Measurements from ENCODE around the gene ATP13A3. TPM values are rescaled to one million over a fixed set of nuclear protein-coding genes. Genes with fewer than 3 reads are reported as not detected.

ATP13A3 gene
- polyA plus RNA-seq, 3 donors from 2014 or later, result 5.2 to 8.5 (median 7.3) TPM

GRCh38 chr3:194439881-194440550 lies 46.8 kb downstream of the ATP13A3 start:
- H3K9me3 Mint-ChIP-seq, result no peaks in the 10 kb centered on the region
- H3K4me1 Mint-ChIP-seq, result peaks cover 15 to 29% of the 10 kb centered on the region in 2 donors
- H3K36me3 Mint-ChIP-seq, result peaks cover 34 to 55% (median 40%) of the 10 kb centered on the region in 3 donors
- no peak overlapping the region for H3K4me3 Mint-ChIP-seq
- H3K27ac Mint-ChIP-seq, result peak overlapping the region in 4 of 6 donors; percentile 1 to 34 (median 19)
- DNase-seq, result no peak
- H3K27me3 Mint-ChIP-seq (ENCODE audit: low read depth in 3 of 3), result no peaks in the 10 kb centered on the region

GRCh38 chr3:194434503-194434902 lies 52.3 kb downstream of the ATP13A3 start:
- H3K27ac Mint-ChIP-seq, result no peak overlapping the region
- H3K4me1 Mint-ChIP-seq, result peaks cover 15 to 25% of the 10 kb centered on the region in 2 donors

GRCh38 chr3:194431554-194431953 lies 55.2 kb downstream of the ATP13A3 start:
- H3K4me1 Mint-ChIP-seq, result peaks cover 0 to 5% of the 10 kb centered on the region in 2 donors
- H3K36me3 Mint-ChIP-seq, result peaks cover 32 to 68% (median 39%) of the 10 kb centered on the region in 3 donors

More at GRCh38 chr3:194434503-194434902, 52.3 kb downstream of the ATP13A3 start:
- no peak for DNase-seq
- Mint-ChIP-seq H3K27me3 (ENCODE audit: low read depth in 3 of 3) (no peaks in the 10 kb centered on the region), H3K9me3 (no peaks in the 10 kb centered on the region), H3K4me3 (no peak overlapping the region), H3K36me3 (peaks cover 19 to 56% (median 36%) of the 10 kb centered on the region in 3 donors)

DNA sequence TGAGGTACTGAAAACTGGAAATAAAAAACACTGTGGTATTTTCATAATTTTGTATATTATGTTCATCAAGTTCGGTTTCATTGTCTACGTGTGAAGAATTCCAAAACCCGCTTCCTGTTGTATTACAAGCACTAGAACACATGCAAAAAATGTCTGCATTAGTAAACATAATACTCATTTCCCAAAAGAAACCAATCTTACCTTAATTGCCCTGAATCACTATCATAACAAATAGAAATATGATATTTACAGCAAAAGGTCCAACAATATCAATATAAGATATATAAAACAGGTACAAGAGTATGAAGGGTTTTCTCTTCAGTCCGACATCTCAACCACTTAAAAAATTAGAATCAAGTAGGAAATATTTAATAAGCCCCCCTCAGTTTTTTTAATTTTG lies 61.4 kb downstream of the ATP13A3 start:
- peaks cover 27 to 45% (median 37%) of the 10 kb centered on the region in 3 donors for H3K36me3 Mint-ChIP-seq
- H3K27ac Mint-ChIP-seq, result no peak overlapping the region
- no peaks in the 10 kb centered on the region for H3K4me1 Mint-ChIP-seq
- H3K9me3 Mint-ChIP-seq, result no peaks in the 10 kb centered on the region
- H3K4me3 Mint-ChIP-seq, result no peak overlapping the region
- H3K27me3 Mint-ChIP-seq (ENCODE audit: low read depth in 3 of 3), result peaks cover 0 to 2% (median 2%) of the 10 kb centered on the region in 3 donors
- DNase-seq, result no peak

More at GRCh38 chr3:194431554-194431953, 55.2 kb downstream of the ATP13A3 start:
- Mint-ChIP-seq H3K27ac (no peak overlapping the region), H3K9me3 (no peaks in the 10 kb centered on the region), H3K27me3 (ENCODE audit: low read depth in 3 of 3) (no peaks in the 10 kb centered on the region), H3K4me3 (no peak overlapping the region)
- no peak for DNase-seq

DNA sequence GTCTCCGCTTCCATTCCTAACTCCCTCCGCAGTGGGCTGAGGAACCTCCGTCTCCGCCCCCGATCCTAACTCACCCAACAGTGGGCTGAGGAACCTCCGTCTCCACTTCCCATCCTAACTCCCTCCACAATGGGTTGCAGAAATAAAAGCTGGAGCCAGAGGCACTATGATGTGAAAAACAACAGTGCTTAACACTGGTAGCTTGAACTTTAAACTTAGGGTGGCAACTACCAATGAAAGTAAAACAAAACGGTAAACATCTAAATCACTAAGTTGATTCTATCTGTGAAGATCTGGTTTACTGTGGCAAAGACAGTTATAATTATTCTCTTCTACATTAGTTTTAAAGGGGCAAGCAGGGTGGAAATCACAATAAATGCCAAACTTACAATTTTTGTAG lies 61.8 kb downstream of the ATP13A3 start:
- DNase-seq, result no peak
- no peaks in the 10 kb centered on the region for H3K4me1 Mint-ChIP-seq
- no peak overlapping the region for H3K27ac Mint-ChIP-seq
- H3K27me3 Mint-ChIP-seq (ENCODE audit: low read depth in 3 of 3), result peaks cover 0 to 2% (median 2%) of the 10 kb centered on the region in 3 donors
- peaks cover 27 to 40% (median 37%) of the 10 kb centered on the region in 3 donors for H3K36me3 Mint-ChIP-seq
- no peaks in the 10 kb centered on the region for H3K9me3 Mint-ChIP-seq
- no peak overlapping the region for H3K4me3 Mint-ChIP-seq

GRCh38 chr3:194424373-194424772 lies 62.4 kb downstream of the ATP13A3 start:
- H3K9me3 Mint-ChIP-seq, result no peaks in the 10 kb centered on the region
- no peaks in the 10 kb centered on the region for H3K4me1 Mint-ChIP-seq
- H3K27me3 Mint-ChIP-seq (ENCODE audit: low read depth in 3 of 3), result peaks cover 0 to 2% (median 2%) of the 10 kb centered on the region in 3 donors
- H3K27ac Mint-ChIP-seq, result no peak overlapping the region
- H3K36me3 Mint-ChIP-seq, result peaks cover 24 to 36% (median 35%) of the 10 kb centered on the region in 3 donors
- no peak for DNase-seq
- no peak overlapping the region for H3K4me3 Mint-ChIP-seq

DNA sequence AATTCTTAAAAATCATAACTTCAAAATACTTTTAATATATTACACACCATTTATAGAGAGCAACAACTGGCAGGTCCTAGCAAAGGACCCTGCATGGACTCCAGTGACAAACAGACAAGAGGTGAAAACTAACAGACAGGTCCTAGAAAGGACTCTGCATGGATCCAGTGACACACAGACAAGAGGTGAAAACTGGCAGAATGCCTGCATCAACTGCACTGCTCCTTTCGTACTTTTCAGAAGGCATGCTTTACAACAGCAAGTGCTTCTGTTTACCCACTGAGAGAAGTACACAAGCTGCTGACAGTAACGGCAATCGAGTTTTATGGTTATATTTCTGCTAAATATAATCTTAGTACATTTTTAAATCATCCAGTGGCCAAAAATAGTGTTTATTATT lies 63.5 kb downstream of the ATP13A3 start:
- peaks cover 29 to 37% (median 36%) of the 10 kb centered on the region in 3 donors for H3K36me3 Mint-ChIP-seq
- H3K4me3 Mint-ChIP-seq, result no peak overlapping the region
- H3K4me1 Mint-ChIP-seq, result no peaks in the 10 kb centered on the region
- DNase-seq, result no peak
- H3K27me3 Mint-ChIP-seq (ENCODE audit: low read depth in 3 of 3), result peaks cover 0 to 2% (median 2%) of the 10 kb centered on the region in 3 donors
- H3K27ac Mint-ChIP-seq, result no peak overlapping the region
- no peaks in the 10 kb centered on the region for H3K9me3 Mint-ChIP-seq

- Mint-ChIP-seq H3K36me3 (peaks cover 28 to 41% (median 33%) of the 10 kb centered on the region in 3 donors), H3K27me3 (ENCODE audit: low read depth in 3 of 3) (peaks cover 0 to 2% (median 2%) of the 10 kb centered on the region in 3 donors), H3K4me3 (no peak overlapping the region), H3K27ac (peak overlapping the region in 1 of 6 donors; percentile 9), H3K4me1 (no peaks in the 10 kb centered on the region), H3K9me3 (no peaks in the 10 kb centered on the region)
- no peak for DNase-seq
These were observed 64.6 kb downstream of the ATP13A3 start for GRCh38 chr3:194422188-194422587.

GRCh38 chr3:194418671-194419070 lies 68.1 kb downstream of the ATP13A3 start:
- Mint-ChIP-seq H3K36me3 (peaks cover 24 to 36% (median 25%) of the 10 kb centered on the region in 3 donors), H3K9me3 (no peaks in the 10 kb centered on the region), H3K4me3 (no peak overlapping the region), H3K4me1 (no peaks in the 10 kb centered on the region), H3K27ac (no peak overlapping the region), H3K27me3 (ENCODE audit: low read depth in 3 of 3) (no peaks in the 10 kb centered on the region)
- DNase-seq, result no peak

DNA sequence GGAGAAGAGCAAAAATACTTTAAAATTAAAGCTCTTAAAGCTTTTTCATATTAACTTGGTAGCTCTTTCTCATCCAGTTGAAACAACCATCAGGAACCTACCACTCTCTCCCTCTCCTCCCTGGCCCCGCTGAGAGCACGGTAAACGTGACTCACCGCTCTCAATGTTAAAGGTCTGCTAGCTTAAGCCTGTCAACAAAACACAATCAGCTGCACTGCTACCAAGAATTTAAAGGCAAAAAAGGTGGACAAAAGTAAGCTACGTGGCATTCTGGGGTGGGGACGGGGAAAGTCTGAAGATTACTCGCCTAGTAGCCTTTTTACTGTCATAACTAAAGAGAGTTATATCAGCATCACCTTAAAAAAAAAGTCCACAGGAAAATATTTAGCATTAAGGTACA lies 79.4 kb downstream of the ATP13A3 start:
- H3K4me3 Mint-ChIP-seq, result no peak overlapping the region
- DNase-seq, result no peak
- H3K9me3 Mint-ChIP-seq, result no peaks in the 10 kb centered on the region
- no peak overlapping the region for H3K27ac Mint-ChIP-seq
- H3K27me3 Mint-ChIP-seq (ENCODE audit: low read depth in 3 of 3), result no peaks in the 10 kb centered on the region
- H3K4me1 Mint-ChIP-seq, result peaks cover 0 to 2% of the 10 kb centered on the region in 2 donors
- peaks cover 14 to 20% (median 19%) of the 10 kb centered on the region in 3 donors for H3K36me3 Mint-ChIP-seq

DNA sequence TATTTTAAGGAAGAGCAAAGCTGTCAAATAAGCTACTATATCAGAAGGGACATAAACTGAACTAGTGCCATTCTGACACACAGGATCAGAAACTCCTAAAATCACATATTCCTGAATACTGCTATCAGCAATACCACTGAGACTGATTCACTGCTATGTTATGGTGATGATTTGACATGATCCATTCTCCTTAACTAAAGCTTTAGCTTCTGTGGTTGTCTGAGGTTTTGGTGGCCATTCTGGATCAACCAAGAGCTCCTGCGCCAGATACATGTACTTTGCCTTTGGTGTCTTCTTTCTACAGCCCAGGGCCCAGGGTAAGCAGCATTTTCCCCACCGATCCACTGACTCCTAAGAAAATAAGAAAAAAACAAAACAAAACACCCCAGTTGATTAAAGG lies 81.0 kb downstream of the ATP13A3 start:
- H3K4me3 Mint-ChIP-seq, result no peak overlapping the region
- no peaks in the 10 kb centered on the region for H3K27me3 Mint-ChIP-seq (ENCODE audit: low read depth in 3 of 3)
- H3K36me3 Mint-ChIP-seq, result peaks cover 12 to 15% (median 14%) of the 10 kb centered on the region in 3 donors
- H3K9me3 Mint-ChIP-seq, result no peaks in the 10 kb centered on the region
- H3K27ac Mint-ChIP-seq, result no peak overlapping the region
- DNase-seq, result no peak
- H3K4me1 Mint-ChIP-seq, result peaks cover 0 to 2% of the 10 kb centered on the region in 2 donors

GRCh38 chr3:194404365-194405140 lies 82.2 kb downstream of the ATP13A3 start:
- peak; percentile 23 to 36 (median 30) for DNase-seq
- peaks cover 6 to 7% of the 10 kb centered on the region in 2 donors for H3K4me1 Mint-ChIP-seq
- H3K36me3 Mint-ChIP-seq, result peaks cover 9 to 15% (median 14%) of the 10 kb centered on the region in 3 donors
- H3K27ac Mint-ChIP-seq, result no peak overlapping the region
- no peak overlapping the region for H3K4me3 Mint-ChIP-seq
- no peaks in the 10 kb centered on the region for H3K27me3 Mint-ChIP-seq (ENCODE audit: low read depth in 3 of 3)
- peaks cover 0 to 1% (median 0%) of the 10 kb centered on the region in 6 donors for H3K9me3 Mint-ChIP-seq

GRCh38 chr3:194401868-194402329 lies 84.9 kb downstream of the ATP13A3 start:
- Mint-ChIP-seq H3K27me3 (ENCODE audit: low read depth in 3 of 3) (peaks cover 0 to 10% (median 8%) of the 10 kb centered on the region in 3 donors), H3K27ac (no peak overlapping the region), H3K4me1 (peaks cover 29 to 30% of the 10 kb centered on the region in 2 donors), H3K4me3 (no peak overlapping the region), H3K36me3 (peaks cover 0 to 5% (median 4%) of the 10 kb centered on the region in 3 donors), H3K9me3 (peaks cover 0 to 2% (median 0%) of the 10 kb centered on the region in 6 donors)
- DNase-seq, result no peak

GRCh38 chr3:194401346-194401745 lies 85.5 kb downstream of the ATP13A3 start:
- Mint-ChIP-seq H3K9me3 (peaks cover 0 to 2% (median 0%) of the 10 kb centered on the region in 6 donors), H3K27me3 (ENCODE audit: low read depth in 3 of 3) (peaks cover 0 to 10% (median 8%) of the 10 kb centered on the region in 3 donors), H3K4me3 (no peak overlapping the region), H3K4me1 (peaks cover 31 to 33% of the 10 kb centered on the region in 2 donors), H3K36me3 (peaks cover 0 to 5% (median 4%) of the 10 kb centered on the region in 3 donors), H3K27ac (no peak overlapping the region)
- no peak for DNase-seq

Data from immature natural killer cell (primary cell).